ENCODE measurements around the gene GPN2. TPM values are rescaled to one million over a fixed set of nuclear protein-coding genes. Genes with fewer than 3 reads are reported as not detected.

Gene GPN2
- total and polyA plus RNA-seq, 2 of the 4 experiments (the other 2 are of a cell fraction): 15.4 to 22.2 TPM

GRCh38 chr1:26900001-26900814 lies 10.1 kb upstream of the GPN2 start, which contains the start of gene GPATCH3:
Gene GPATCH3 (minus strand): TSS chr1:26900467. CDS start chr1:26900442, 25 bp downstream.
- TSS peak; percentile 78 for BruUV-seq (replicated peaks)
- Histone ChIP-seq H4K5ac (ENCODE audit: low read depth, low read length) (peak within 1 kb of the TSS; percentile 90), H4K8ac (ENCODE audit: low read depth in 2 of 2, low read length in 2 of 2) (peak within 1 kb of the TSS; percentile 56 to 98), H3K18ac (ENCODE audit: low read depth, low read length) (peak within 1 kb of the TSS; percentile 55; the same call in 1 of the 2 replicates), H2AFZ (replicated peaks; ENCODE audit: low read length, poor library complexity) (peak within 1 kb of the TSS; percentile 94), H3K14ac (replicated peaks; ENCODE audit: low read depth, low read length) (peak within 1 kb of the TSS; percentile 97), H3K56ac (ENCODE audit: extremely low read depth, insufficient read depth, low read length) (peak within 1 kb of the TSS; percentile 93; the same call in 1 of the 2 replicates), H3K4me3 (ENCODE audit: insufficient read depth, low read depth, low read length) (peak within 1 kb of the TSS; percentile 86), H2BK120ac (ENCODE audit: low read depth, low read length) (0 out of 2 replicates have a peak within 1 kb of the TSS, but pooled peaks have one; percentile 42), H3K27ac (ENCODE audit: insufficient read depth, low read length) (peak within 1 kb of the TSS; percentile 48), H4K20me1 (ENCODE audit: insufficient read depth, low read length) (no peaks in the 10 kb centered on the region), H2AK5ac (ENCODE audit: low read depth, low read length) (peak within 1 kb of the TSS; percentile 9; the same call in 1 of the 2 replicates), H2BK5ac (ENCODE audit: low read depth, low read length, poor library complexity, severe bottlenecking) (peak within 1 kb of the TSS; percentile 80), H3K4me1 (ENCODE audit: control insufficient read depth, insufficient read depth, low read length) (peaks cover 5% of the 10 kb centered on the region; the same call in 1 of the 2 replicates), H2BK20ac (ENCODE audit: low read depth, low read length) (no peak within 1 kb of the TSS), H3K36me3 (ENCODE audit: control insufficient read depth, insufficient read depth, low read length) (peaks cover 5% of the 10 kb centered on the region; the same call in 1 of the 2 replicates), H3K9me3 (ENCODE audit: control insufficient read depth, insufficient read depth, low read length) (no peaks in the 10 kb centered on the region), H3K23ac (ENCODE audit: low read depth, low read length) (peak within 1 kb of the TSS; percentile 73), H3K4ac (ENCODE audit: low read depth, low read length) (peak within 1 kb of the TSS; percentile 90), H3K9ac (ENCODE audit: low read depth, low read length) (peak within 1 kb of the TSS; percentile 84), H3K4me2 (ENCODE audit: low read depth, low read length) (peak within 1 kb of the TSS; percentile 90), H2BK15ac (ENCODE audit: low read depth, low read length) (no peak within 1 kb of the TSS), H3K9me1 (ENCODE audit: insufficient read depth, low read length) (no peaks in the 10 kb centered on the region), H4K91ac (ENCODE audit: insufficient read depth, low read depth, low read length) (peak within 1 kb of the TSS; percentile 64), H3K79me1 (ENCODE audit: low read depth in 1 of 2, low read length in 2 of 2) (peaks cover 24 to 41% of the 10 kb centered on the region in 2 experiments; a peak in 3 of 4 replicates), H3K27me3 (ENCODE audit: control insufficient read depth, insufficient read depth, low read length) (no peaks in the 10 kb centered on the region), H2AK9ac (replicated peaks; ENCODE audit: low read depth, low read length, poor library complexity) (peak within 1 kb of the TSS; percentile 84)
- CTCF ChIA-PET: interaction anchor here (0.7 kb wide), 1 partner anchor 9 kb away, joined by 3 read pairs; no protein-coding TSS in a partner anchor
- intact Hi-C loops (cut with micrococcal nuclease): no loop called here
- POLR2A ChIA-PET (ENCODE audit: unreplicated experiment): interaction anchor here (0.6 to 2.3 kb wide), 4 partner anchors 10 to 96 kb away, joined by 3 to 7 read pairs (median 3); partner anchors contain the start of gene GPN2
- dilution Hi-C loops (cut with HindIII; ENCODE audit: low sequenced_read_pairs, unreplicated experiment): no loop called here
- DNase-seq (peak; percentile 91), ATAC-seq (ENCODE audit: low read depth) (peak; percentile 96)
- in situ Hi-C loops (cut with MboI; ENCODE audit: low sequenced_read_pairs): no loop called here
- 3% methylated on average over 17 of the region's 50 CpGs; no CpG with 5 or more reads in 1 of the 2 experiments for WGBS, 2 experiments (ENCODE audit: extremely low coverage in 2 of 2, insufficient read length in 1 of 2)
- no peak for TF ChIP-seq RFX5 (IDR thresholded peaks at IDR 0.05; ENCODE audit: low read depth, low read length)
- no peak for TF ChIP-seq MAFK (IDR thresholded peaks at IDR 0.05; ENCODE audit: low read depth, low read length)
- peak; percentile 20; the same call in 1 of the 2 replicates for TF ChIP-seq BHLHE40 (IDR thresholded peaks at IDR 0.05; ENCODE audit: low read depth, low read length)
- no peak for TF ChIP-seq RAD21 (IDR thresholded peaks at IDR 0.05; ENCODE audit: low read length)
- TF ChIP-seq, protein P1, sequence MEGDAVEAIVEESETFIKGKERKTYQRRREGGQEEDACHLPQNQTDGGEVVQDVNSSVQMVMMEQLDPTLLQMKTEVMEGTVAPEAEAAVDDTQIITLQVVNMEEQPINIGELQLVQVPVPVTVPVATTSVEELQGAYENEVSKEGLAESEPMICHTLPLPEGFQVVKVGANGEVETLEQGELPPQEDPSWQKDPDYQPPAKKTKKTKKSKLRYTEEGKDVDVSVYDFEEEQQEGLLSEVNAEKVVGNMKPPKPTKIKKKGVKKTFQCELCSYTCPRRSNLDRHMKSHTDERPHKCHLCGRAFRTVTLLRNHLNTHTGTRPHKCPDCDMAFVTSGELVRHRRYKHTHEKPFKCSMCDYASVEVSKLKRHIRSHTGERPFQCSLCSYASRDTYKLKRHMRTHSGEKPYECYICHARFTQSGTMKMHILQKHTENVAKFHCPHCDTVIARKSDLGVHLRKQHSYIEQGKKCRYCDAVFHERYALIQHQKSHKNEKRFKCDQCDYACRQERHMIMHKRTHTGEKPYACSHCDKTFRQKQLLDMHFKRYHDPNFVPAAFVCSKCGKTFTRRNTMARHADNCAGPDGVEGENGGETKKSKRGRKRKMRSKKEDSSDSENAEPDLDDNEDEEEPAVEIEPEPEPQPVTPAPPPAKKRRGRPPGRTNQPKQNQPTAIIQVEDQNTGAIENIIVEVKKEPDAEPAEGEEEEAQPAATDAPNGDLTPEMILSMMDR (conservative IDR thresholded peaks at IDR 0.05; ENCODE audit: low read depth, low read length): no peak
- TF ChIP-seq, protein P2, sequence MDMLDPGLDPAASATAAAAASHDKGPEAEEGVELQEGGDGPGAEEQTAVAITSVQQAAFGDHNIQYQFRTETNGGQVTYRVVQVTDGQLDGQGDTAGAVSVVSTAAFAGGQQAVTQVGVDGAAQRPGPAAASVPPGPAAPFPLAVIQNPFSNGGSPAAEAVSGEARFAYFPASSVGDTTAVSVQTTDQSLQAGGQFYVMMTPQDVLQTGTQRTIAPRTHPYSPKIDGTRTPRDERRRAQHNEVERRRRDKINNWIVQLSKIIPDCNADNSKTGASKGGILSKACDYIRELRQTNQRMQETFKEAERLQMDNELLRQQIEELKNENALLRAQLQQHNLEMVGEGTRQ (IDR thresholded peaks at IDR 0.05; ENCODE audit: low read depth, low read length): peak; percentile 95
- no peak for TF ChIP-seq MAZ (IDR thresholded peaks at IDR 0.05; ENCODE audit: borderline replicate concordance, low read depth, low read length)
- no peak for TF ChIP-seq FOS (IDR thresholded peaks at IDR 0.05; ENCODE audit: low read depth, low read length)
- no peak for TF ChIP-seq MXI1 (IDR thresholded peaks at IDR 0.05; ENCODE audit: borderline replicate concordance, low read depth, low read length)
- no peak for TF ChIP-seq ELK1 (IDR thresholded peaks at IDR 0.05; ENCODE audit: borderline replicate concordance, low read depth, low read length)
- TF ChIP-seq CEBPB (IDR thresholded peaks at IDR 0.05; ENCODE audit: low read depth, low read length): peak; percentile 76
- no peak for TF ChIP-seq NFE2L2 (IDR thresholded peaks at IDR 0.05; ENCODE audit: low read depth, low read length)
- 0 out of 2 replicates have a peak, but pooled peaks have one; percentile 58 for TF ChIP-seq CHD1 (IDR thresholded peaks at IDR 0.05; ENCODE audit: low read depth, low read length)

Measured in IMR-90 (cell line).